GM23338 (cell line): ENCODE measurements around the gene HOXA11. TPM values are rescaled to one million over a fixed set of nuclear protein-coding genes. Genes with fewer than 3 reads are reported as not detected.

ENCODE experiments used
- ATAC-seq: fragments of 200-7000 bp; cut with Tn5 transposase; 3 replicates; pipeline ENCODE4 v1.9.1; 2020
- DNase-seq: peaks from one replicate; pipeline ENCODE4 v3.0.0-alpha.2; 2015; ENCODE audit warnings: low spot score
- H2AFZ ChIP-seq: fragments of 200-600 bp; sonication (generic); 2 replicates; pipeline ENCODE4 v1.8.0; 2016; ENCODE audit warnings: antibody characterized with exemption, mild to moderate bottlenecking, moderate library complexity
- H3F3A ChIP-seq: fragments of 200-600 bp; sonication (generic); replicated peaks from 2 replicates; pipeline ENCODE4 v1.8.0; 2017; ENCODE audit warnings: antibody characterized with exemption, mixed run types, low read depth
- H3K27ac ChIP-seq: fragments of 200-600 bp; sonication (generic); 2 replicates; pipeline ENCODE4 v1.6.1; 2016; ENCODE audit warnings: low read depth
- H3K27me3 ChIP-seq: fragments of 200-600 bp; sonication (generic); 2 replicates; pipeline ENCODE4 v1.8.0; 2016; ENCODE audit warnings: mild to moderate bottlenecking, mixed run types, moderate library complexity; ENCODE audit not compliant: insufficient read depth
- H3K36me3 ChIP-seq: fragments of 200-600 bp; sonication (generic); 2 replicates; pipeline ENCODE4 v1.8.0; 2016; ENCODE audit warnings: mild to moderate bottlenecking; ENCODE audit not compliant: insufficient read depth
- H3K4me1 ChIP-seq: fragments of 200-600 bp; sonication (generic); 2 replicates; pipeline ENCODE4 v1.8.0; 2016; ENCODE audit warnings: mild to moderate bottlenecking, moderate library complexity; ENCODE audit not compliant: insufficient read depth
- H3K4me2 ChIP-seq: fragments of 200-600 bp; sonication (generic); 2 replicates; pipeline ENCODE4 v1.7.1; 2017; ENCODE audit warnings: mixed run types
- H3K4me3 ChIP-seq: fragments of 200-600 bp; sonication (generic); 2 replicates; pipeline ENCODE4 v1.6.1; 2016; ENCODE audit warnings: mixed run types
- H3K79me2 ChIP-seq: fragments of 200-600 bp; sonication (generic); replicated peaks from 2 replicates; pipeline ENCODE4 v1.8.0; 2017; ENCODE audit warnings: mild to moderate bottlenecking; ENCODE audit not compliant: insufficient read depth
- H3K9me2 ChIP-seq: fragments of 200-600 bp; sonication (generic); 2 replicates; pipeline ENCODE4 v1.8.0; 2017; ENCODE audit not compliant: insufficient read depth
- H4K20me1 ChIP-seq: fragments of 200-600 bp; sonication (generic); replicated peaks from 2 replicates; pipeline ENCODE4 v1.8.0; 2017; ENCODE audit warnings: mild to moderate bottlenecking; ENCODE audit not compliant: insufficient read depth
- H3K27ac Mint-ChIP-seq: 2 replicates; pipeline ENCODE4 v1.8.0; 2020; ENCODE audit warnings: inconsistent platforms, mild to moderate bottlenecking, moderate library complexity, mixed read lengths
- H3K27me3 Mint-ChIP-seq: 3 replicates; pipeline ENCODE4 v1.8.0; 2022; ENCODE audit warnings: low read depth, mild to moderate bottlenecking, moderate library complexity, mixed read lengths, inconsistent platforms; ENCODE audit not compliant: insufficient read depth, poor library complexity
- H3K36me3 Mint-ChIP-seq: 3 replicates; pipeline ENCODE4 v1.8.0; 2021; ENCODE audit warnings: low read depth, mild to moderate bottlenecking, inconsistent platforms, moderate library complexity, mixed read lengths
- H3K4me1 Mint-ChIP-seq: 3 replicates; pipeline ENCODE4 v1.8.0; 2020; ENCODE audit warnings: mild to moderate bottlenecking, inconsistent platforms, mixed read lengths
- H3K4me3 Mint-ChIP-seq: 3 replicates; pipeline ENCODE4 v1.8.0; 2021; ENCODE audit warnings: moderate library complexity, mild to moderate bottlenecking, inconsistent platforms, mixed read lengths
- H3K9me3 Mint-ChIP-seq: 3 replicates; pipeline ENCODE4 v1.8.0; 2020; ENCODE audit warnings: moderate library complexity, mild to moderate bottlenecking, inconsistent platforms, mixed read lengths
- CREB1 ChIP-seq: fragments of 250-450 bp; sonication (Bioruptor Pico); IDR thresholded peaks from 2 replicates; pipeline ENCODE4 v1.5.0; 2020; ENCODE audit warnings: low read depth, mild to moderate bottlenecking, moderate library complexity
- ETS1 ChIP-seq: IDR thresholded peaks from 2 replicates; pipeline ENCODE4 v1.6.1; 2016; ENCODE audit warnings: antibody characterized with exemption
- EZH2 ChIP-seq: fragments of 200-600 bp; sonication (generic); IDR thresholded peaks from one replicate; pipeline ENCODE4 v1.8.0; 2017; ENCODE audit warnings: antibody characterized with exemption, mild to moderate bottlenecking, low read depth; ENCODE audit not compliant: unreplicated experiment
- EZH2phosphoT487 ChIP-seq: fragments of 200-600 bp; sonication (generic); IDR thresholded peaks from one replicate; pipeline ENCODE4 v1.8.1; 2018; ENCODE audit warnings: antibody characterized with exemption; ENCODE audit not compliant: unreplicated experiment
- NANOG ChIP-seq: IDR thresholded peaks from 2 replicates; pipeline ENCODE4 v1.6.1; 2016; ENCODE audit warnings: antibody characterized with exemption, borderline replicate concordance
- POLR2AphosphoS5 ChIP-seq: IDR thresholded peaks from 2 replicates; pipeline ENCODE4 v1.6.1; 2016; ENCODE audit warnings: antibody characterized with exemption, low read depth
- REST ChIP-seq: IDR thresholded peaks from one replicate; pipeline ENCODE4 v1.6.1; 2018; ENCODE audit warnings: antibody characterized with exemption; ENCODE audit not compliant: unreplicated experiment
- ZNF114 ChIP-seq: fragments of 250-450 bp; sonication (Bioruptor Pico); IDR thresholded peaks from 2 replicates; pipeline ENCODE4 v1.5.0; 2020; ENCODE audit warnings: mild to moderate bottlenecking, moderate library complexity
- polyA plus RNA-seq: library from polyadenylated mRNA; unstranded; fragments of >200 nt; fragmentation: Nextera tagmentation; extraction: Ambion mirVana; gene quantifications from 2 replicates; pipeline ENCODE4 v1.2.1, GENCODE V29; 2016
- total RNA-seq: library from RNA; depleted of rRNA; stranded (reverse); fragments of >200 nt; shearing (Covaris generic); gene quantifications from 2 replicates; pipeline ENCODE4 v1.2.3, GENCODE V29; 2014
- TF ChIP-seq, protein P1 (sequence below), 2 experiments: fragments of 200-600 bp in 1 of 2; sonication (generic) in 1 of 2; conservative IDR thresholded peaks; 2 replicates each; pipeline versions ENCODE4 v1.5.1 to v1.6.1; 2016 to 2017; ENCODE audit warnings: antibody characterized with exemption in 2 of 2, low read depth in 2 of 2, mild to moderate bottlenecking in 2 of 2, moderate library complexity in 1 of 2

Gene HOXA11
- total and polyA plus RNA-seq, 2 experiments from 2014 or later, result not detected

DNA sequence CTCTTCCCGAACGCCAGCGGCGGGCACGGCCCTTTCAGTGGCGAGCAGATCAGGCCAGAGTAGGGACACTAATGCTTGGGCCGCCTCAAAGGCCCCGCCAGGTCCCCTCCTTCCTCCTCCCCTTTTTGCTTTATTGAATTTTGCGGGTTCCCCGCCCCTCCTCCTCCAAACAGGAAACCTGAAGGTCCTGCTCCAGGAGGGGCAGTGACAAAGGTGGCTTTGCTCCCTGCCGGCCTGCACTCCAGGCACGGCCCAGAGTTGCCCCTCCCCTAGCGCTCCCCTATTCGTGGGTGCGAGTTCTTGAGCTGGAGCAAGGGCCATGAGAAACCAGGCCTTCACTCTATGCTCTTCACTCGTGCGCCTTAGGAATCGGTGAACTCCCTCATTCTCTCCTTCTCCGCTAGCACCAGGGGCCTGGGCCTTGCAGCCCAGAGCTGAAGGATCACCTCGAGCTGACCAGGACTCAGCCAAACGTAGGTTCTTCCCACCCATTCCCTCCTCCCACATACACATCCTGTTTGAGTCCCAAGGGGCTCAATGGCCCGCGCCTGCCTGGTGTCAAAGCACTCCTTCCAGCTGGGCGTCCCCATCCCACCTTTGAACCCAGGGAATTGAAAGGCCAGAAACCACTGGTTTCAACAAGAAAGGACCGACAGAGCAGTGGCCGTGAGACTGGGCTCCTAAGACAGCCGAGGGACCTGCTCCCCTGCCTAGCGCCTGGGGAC, 36.8 kb downstream of the HOXA11 start (continued):
- TF ChIP-seq REST, result no peak
- no peak for TF ChIP-seq ETS1
- TF ChIP-seq CREB1, result no peak
- TF ChIP-seq POLR2AphosphoS5, result no peak
- TF ChIP-seq, protein P1, sequence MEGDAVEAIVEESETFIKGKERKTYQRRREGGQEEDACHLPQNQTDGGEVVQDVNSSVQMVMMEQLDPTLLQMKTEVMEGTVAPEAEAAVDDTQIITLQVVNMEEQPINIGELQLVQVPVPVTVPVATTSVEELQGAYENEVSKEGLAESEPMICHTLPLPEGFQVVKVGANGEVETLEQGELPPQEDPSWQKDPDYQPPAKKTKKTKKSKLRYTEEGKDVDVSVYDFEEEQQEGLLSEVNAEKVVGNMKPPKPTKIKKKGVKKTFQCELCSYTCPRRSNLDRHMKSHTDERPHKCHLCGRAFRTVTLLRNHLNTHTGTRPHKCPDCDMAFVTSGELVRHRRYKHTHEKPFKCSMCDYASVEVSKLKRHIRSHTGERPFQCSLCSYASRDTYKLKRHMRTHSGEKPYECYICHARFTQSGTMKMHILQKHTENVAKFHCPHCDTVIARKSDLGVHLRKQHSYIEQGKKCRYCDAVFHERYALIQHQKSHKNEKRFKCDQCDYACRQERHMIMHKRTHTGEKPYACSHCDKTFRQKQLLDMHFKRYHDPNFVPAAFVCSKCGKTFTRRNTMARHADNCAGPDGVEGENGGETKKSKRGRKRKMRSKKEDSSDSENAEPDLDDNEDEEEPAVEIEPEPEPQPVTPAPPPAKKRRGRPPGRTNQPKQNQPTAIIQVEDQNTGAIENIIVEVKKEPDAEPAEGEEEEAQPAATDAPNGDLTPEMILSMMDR (conservative IDR thresholded peaks at IDR 0.05; ENCODE audit: low read depth in 2 of 2), result no peak
- TF ChIP-seq ZNF114, result no peak
- peak; percentile 95 for TF ChIP-seq EZH2

GRCh38 chr7:27147199-27148030, 37.6 kb downstream of the HOXA11 start, which contains the start of gene HOXA6:
TSS of gene HOXA6 (minus strand) at chr7:27147774. CDS start at chr7:27147749, 25 bp downstream.
- Mint-ChIP-seq H3K36me3 (no peaks in the 10 kb centered on the region), H3K9me3 (peaks cover 24% of the 10 kb centered on the region), H3K27me3 (peaks cover 100% of the 10 kb centered on the region), H3K4me1 (peaks cover 23% of the 10 kb centered on the region), H3K4me3 (peak within 1 kb of the TSS; percentile 62), H3K27ac (no peak within 1 kb of the TSS)
- Histone ChIP-seq H3K27ac (no peak within 1 kb of the TSS), H3K4me2 (peak within 1 kb of the TSS; percentile 71), H3K9me2 (no peaks in the 10 kb centered on the region), H3F3A (peaks cover 29% of the 10 kb centered on the region), H3K4me1 (peaks cover 27% of the 10 kb centered on the region), H3K27me3 (peaks cover 100% of the 10 kb centered on the region), H4K20me1 (peaks cover 43% of the 10 kb centered on the region), H2AFZ (peak within 1 kb of the TSS; percentile 38; the same call in 1 of the 2 replicates), H3K36me3 (no peaks in the 10 kb centered on the region), H3K79me2 (no peaks in the 10 kb centered on the region), H3K4me3 (peak within 1 kb of the TSS; percentile 43)
- no peak for ATAC-seq
- DNase-seq, result peak; percentile 41
- no peak for TF ChIP-seq NANOG
- TF ChIP-seq EZH2, result peak; percentile 99
- TF ChIP-seq EZH2phosphoT487, result peak; percentile 80
